HG02981 (cell line): ENCODE results near the gene SH2D6.
"Not testable (repeated sequence)": the region's sequence is repeated elsewhere in the genome, so short reads cannot be mapped to it uniquely, and the experiment has no call there.

Experiments used
- ATAC-seq: cut with Tn5 transposase; IDR thresholded peaks from one replicate; pipeline ENCODE4 v1.9.1; 2021; ENCODE audit warnings: mild to moderate bottlenecking, moderate library complexity; ENCODE audit not compliant: unreplicated experiment

SH2D6 gene

GRCh38 chr2:85418132-85419008 is at the start of gene SH2D6:
Gene SH2D6, plus strand, starts transcription at chr2:85418714. Its CDS starts 10,752 bp downstream, at chr2:85429466.
- peak; percentile 87 for ATAC-seq

- ATAC-seq, result no peak
These were observed 49.6 kb upstream of the SH2D6 start for GRCh38 chr2:85368921-85369320.

- no peak for ATAC-seq
These were observed 49.0 kb upstream of the SH2D6 start for GRCh38 chr2:85369500-85369899.

- ATAC-seq, result no peak
These were observed 47.5 kb upstream of the SH2D6 start for GRCh38 chr2:85371045-85371444.

- ATAC-seq, result no peak
These were observed 42.0 kb upstream of the SH2D6 start for GRCh38 chr2:85376291-85377065.

GRCh38 chr2:85377083-85377482 is 41.4 kb upstream of the SH2D6 start:
- ATAC-seq, result no peak

GRCh38 chr2:85378257-85378656 is 40.3 kb upstream of the SH2D6 start:
- ATAC-seq, result no peak

GRCh38 chr2:85380048-85380447 is 38.5 kb upstream of the SH2D6 start:
- no peak for ATAC-seq

GRCh38 chr2:85383151-85383550 is 35.4 kb upstream of the SH2D6 start:
- ATAC-seq, result not testable (repeated sequence)

- no peak for ATAC-seq
These were observed 34.7 kb upstream of the SH2D6 start for GRCh38 chr2:85383850-85384249.

GRCh38 chr2:85385746-85386145 is 32.8 kb upstream of the SH2D6 start:
- ATAC-seq, result no peak

GRCh38 chr2:85387754-85388153 is 30.8 kb upstream of the SH2D6 start:
- no peak for ATAC-seq

GRCh38 chr2:85388878-85389538 is 29.5 kb upstream of the SH2D6 start:
- ATAC-seq, result no peak

GRCh38 chr2:85390941-85391669 is 27.4 kb upstream of the SH2D6 start:
- no peak for ATAC-seq

GRCh38 chr2:85393836-85394235 is 24.7 kb upstream of the SH2D6 start:
- ATAC-seq, result no peak

- ATAC-seq, result no peak
These were observed 24.2 kb upstream of the SH2D6 start for GRCh38 chr2:85394261-85394681.

GRCh38 chr2:85394976-85395375 is 23.5 kb upstream of the SH2D6 start:
- ATAC-seq, result no peak

- ATAC-seq, result no peak
These were observed 22.5 kb upstream of the SH2D6 start for GRCh38 chr2:85395912-85396475.

GRCh38 chr2:85396531-85397470 is 21.7 kb upstream of the SH2D6 start:
- no peak for ATAC-seq
